HEK293 (cell line): ENCODE data around the gene NTF4.

ENCODE experiments used
- CTCF ChIA-PET: fragments of 350-600 bp; formaldehyde crosslinking; extraction: SDS; loops from one replicate; lab custom pipeline; 2021; ENCODE audit warnings: antibody characterized with exemption; lab: Yijun Ruan, JAX
- POLR2A ChIA-PET: fragments of 300-600 bp; formaldehyde crosslinking; extraction: SDS; loops from one replicate; lab custom pipeline; 2020; ENCODE audit warnings: antibody characterized with exemption, inconsistent platforms; lab: Yijun Ruan, JAX
- H3K27ac ChIP-seq: fragments of 200-500 bp; sonication (Bioruptor generic); 2 replicates; pipeline ENCODE4 v1.5.1; 2014; ENCODE audit warnings: low read depth, low read length, control low read depth, inconsistent platforms; ENCODE audit errors: extremely low read depth
- H3K36me3 ChIP-seq, 2 experiments: fragments of 200-500 bp in 1 of 2; sonication (Bioruptor generic) in 1 of 2; 1 replicate in 1 of 2; 2 replicates in 1 of 2; pipeline ENCODE4 v1.5.1; 2014 to 2017; ENCODE audit warnings: inconsistent platforms in 2 of 2, low read length in 2 of 2; ENCODE audit not compliant: control insufficient read depth in 2 of 2, insufficient read depth in 1 of 2
- H3K4me1 ChIP-seq: fragments of 200-500 bp; sonication (Bioruptor generic); 2 replicates; pipeline ENCODE4 v1.5.1; 2014; ENCODE audit warnings: mild to moderate bottlenecking, low read length, inconsistent platforms; ENCODE audit not compliant: control insufficient read depth, insufficient read depth
- H3K4me3 ChIP-seq: 2 replicates; pipeline ENCODE4 v1.5.1; 2011; ENCODE audit warnings: low read depth, mild to moderate bottlenecking, control low read depth, low read length, moderate library complexity
- H3K9me3 ChIP-seq: fragments of 200-500 bp; sonication (Bioruptor generic); 2 replicates; pipeline ENCODE4 v1.5.1; 2014; ENCODE audit warnings: low read depth, low read length, inconsistent platforms; ENCODE audit not compliant: control insufficient read depth, insufficient read depth
- ATF2 ChIP-seq: fragments of 450-650 bp; formaldehyde crosslinking; IDR thresholded peaks from 2 replicates; pipeline ENCODE4 v1.5.1; 2016; ENCODE audit warnings: missing biosample characterization, missing genetic modification characterization, low read depth
- EGR2 ChIP-seq: fragments of 450-650 bp; formaldehyde crosslinking; IDR thresholded peaks from 2 replicates; pipeline ENCODE4 v1.5.1; 2016; ENCODE audit warnings: low read depth, missing biosample characterization, missing genetic modification characterization
- KLF17 ChIP-seq: fragments of 450-650 bp; formaldehyde crosslinking; IDR thresholded peaks from 2 replicates; pipeline ENCODE4 v1.5.1; 2016; ENCODE audit warnings: missing biosample characterization, missing genetic modification characterization
- KLF8 ChIP-seq: fragments of 450-650 bp; formaldehyde crosslinking; IDR thresholded peaks from 2 replicates; pipeline ENCODE4 v1.5.1; 2016; ENCODE audit warnings: missing biosample characterization, missing genetic modification characterization
- MZF1 ChIP-seq: fragments of 450-650 bp; formaldehyde crosslinking; IDR thresholded peaks from 2 replicates; pipeline ENCODE4 v1.5.1; 2017; ENCODE audit warnings: missing biosample characterization, missing genetic modification characterization, borderline replicate concordance
- PRDM2 ChIP-seq: fragments of 450-650 bp; formaldehyde crosslinking; IDR thresholded peaks from 2 replicates; pipeline ENCODE4 v1.5.1; 2016; ENCODE audit warnings: missing biosample characterization, missing genetic modification characterization, borderline replicate concordance
- SP7 ChIP-seq: fragments of 450-650 bp; formaldehyde crosslinking; IDR thresholded peaks from 2 replicates; pipeline ENCODE4 v1.5.1; 2016; ENCODE audit warnings: missing biosample characterization, missing genetic modification characterization
- ZBTB44 ChIP-seq: fragments of 450-650 bp; IDR thresholded peaks from 2 replicates; pipeline ENCODE4 v1.5.1; 2018; ENCODE audit warnings: missing biosample characterization, mild to moderate bottlenecking, missing genetic modification characterization
- ZFHX2 ChIP-seq: fragments of 450-650 bp; formaldehyde crosslinking; conservative IDR thresholded peaks from 2 replicates; pipeline ENCODE4 v1.5.1; 2016; ENCODE audit warnings: missing biosample characterization, missing genetic modification characterization
- ZFP3 ChIP-seq: fragments of 450-650 bp; formaldehyde crosslinking; IDR thresholded peaks from 2 replicates; pipeline ENCODE4 v1.5.1; 2016; ENCODE audit warnings: low read depth, missing biosample characterization, missing genetic modification characterization
- ZFP69B ChIP-seq: fragments of 450-650 bp; formaldehyde crosslinking; IDR thresholded peaks from 2 replicates; pipeline ENCODE4 v1.5.1; 2016; ENCODE audit warnings: missing biosample characterization, missing genetic modification characterization
- ZNF16 ChIP-seq: fragments of 450-650 bp; formaldehyde crosslinking; IDR thresholded peaks from 2 replicates; pipeline ENCODE4 v1.5.1; 2016; ENCODE audit warnings: low read depth, missing biosample characterization, missing genetic modification characterization
- ZNF175 ChIP-seq: fragments of 450-650 bp; formaldehyde crosslinking; IDR thresholded peaks from 2 replicates; pipeline ENCODE4 v1.5.1; 2016; ENCODE audit warnings: missing biosample characterization, missing genetic modification characterization
- ZNF423 ChIP-seq: fragments of 450-650 bp; formaldehyde crosslinking; IDR thresholded peaks from 2 replicates; pipeline ENCODE4 v1.5.1; 2016; ENCODE audit warnings: missing biosample characterization, missing genetic modification characterization
- ZNF518A ChIP-seq: fragments of 450-650 bp; formaldehyde crosslinking; conservative IDR thresholded peaks from 2 replicates; pipeline ENCODE4 v1.5.1; 2016; ENCODE audit warnings: low read depth, missing biosample characterization, missing genetic modification characterization
- ZNF580 ChIP-seq: fragments of 450-650 bp; formaldehyde crosslinking; IDR thresholded peaks from 2 replicates; pipeline ENCODE4 v1.5.1; 2016; ENCODE audit warnings: missing biosample characterization, missing genetic modification characterization
- ZNF677 ChIP-seq: fragments of 450-650 bp; IDR thresholded peaks from 2 replicates; pipeline ENCODE4 v1.5.0; 2018; ENCODE audit warnings: missing biosample characterization, mild to moderate bottlenecking, missing genetic modification characterization, moderate library complexity
- ZSCAN16 ChIP-seq: fragments of 450-650 bp; formaldehyde crosslinking; IDR thresholded peaks from 2 replicates; pipeline ENCODE4 v1.5.1; 2016; ENCODE audit warnings: missing biosample characterization, missing genetic modification characterization

NTF4 gene

GRCh38 chr19:49014870-49015255 lies 49.8 kb downstream of the NTF4 start (continued):
- TF ChIP-seq ZNF423 (tag by site-specific recombination) (no peak), ZFHX2 (tag by site-specific recombination) (no peak), ZFP3 (tag by site-specific recombination) (no peak), MZF1 (no peak), ZBTB44 (no peak), PRDM2 (tag by site-specific recombination) (no peak), ZNF16 (tag by site-specific recombination) (no peak), ZNF580 (no peak)

- ChIA-PET CTCF (interaction anchor here (0.7 to 9.4 kb wide), 7 partner anchors 15 to 83 kb away, joined by 3 to 133 read pairs (median 4); partner anchors contain the start of gene CGB7), POLR2A (interaction anchor here (1.0 to 2.7 kb wide), 5 partner anchors 14 to 56 kb away, joined by 3 to 19 read pairs (median 4); partner anchors contain the start of genes GYS1 and RUVBL2)
- Histone ChIP-seq H3K9me3 (no peaks in the 10 kb centered on the region), H3K4me1 (peaks cover 5% of the 10 kb centered on the region), H3K4me3 (no peak overlapping the region), H3K36me3 (peaks cover 19 to 67% of the 10 kb centered on the region in 2 experiments; a peak in 2 of 3 replicates), H3K27ac (0 out of 2 replicates have a peak overlapping the region, but pooled peaks have one; percentile 16)
- TF ChIP-seq ZSCAN16 (no peak), SP7 (peak; percentile 61), ZFHX2 (tag by site-specific recombination) (peak; percentile 69), EGR2 (tag by site-specific recombination) (0 out of 2 replicates have a peak, but pooled peaks have one; percentile 15), KLF17 (0 out of 2 replicates have a peak, but pooled peaks have one; percentile 53), ZNF518A (tag by site-specific recombination) (no peak), ZNF175 (no peak), ZFP69B (tag by site-specific recombination) (peak; percentile 64; the same call in 1 of the 2 replicates), KLF8 (tag by site-specific recombination) (0 out of 2 replicates have a peak, but pooled peaks have one; percentile 10), ATF2 (tag by site-specific recombination) (peak; percentile 75), ZNF677 (no peak)
These were observed 50.3 kb downstream of the NTF4 start for GRCh38 chr19:49014123-49014869.
